ENCODE measurements around the gene LSM12.
A peak's percentile ranks its signal among the peaks of the same experiment; 100 is the strongest.

LSM12 gene

GRCh38 chr17:44085908-44086307 lies 19.4 kb upstream of the LSM12 start:
- DNase-seq (ENCODE audit: low read depth), result no peak
- H3K4me3 ChIP-seq (ENCODE audit: low read depth, low read length), result no peak overlapping the region
- TF ChIP-seq CTCF (IDR thresholded peaks at IDR 0.05; ENCODE audit: low read depth, low read length), result no peak
- no peak for TF ChIP-seq MAX (IDR thresholded peaks at IDR 0.05; ENCODE audit: low read depth, low read length)
- TF ChIP-seq MYC (IDR thresholded peaks at IDR 0.05; ENCODE audit: low read depth, low read length), result no peak
- no peak for TF ChIP-seq POLR2A (IDR thresholded peaks at IDR 0.05; ENCODE audit: extremely low read depth, insufficient read length)

GRCh38 chr17:44084921-44085320 lies 18.4 kb upstream of the LSM12 start:
- no peak for TF ChIP-seq POLR2A (IDR thresholded peaks at IDR 0.05; ENCODE audit: extremely low read depth, insufficient read length)
- TF ChIP-seq MAX (IDR thresholded peaks at IDR 0.05; ENCODE audit: low read depth, low read length), result no peak
- no peak for TF ChIP-seq CTCF (IDR thresholded peaks at IDR 0.05; ENCODE audit: low read depth, low read length)
- no peak for TF ChIP-seq MYC (IDR thresholded peaks at IDR 0.05; ENCODE audit: low read depth, low read length)
- DNase-seq (ENCODE audit: low read depth), result no peak

GRCh38 chr17:44084131-44084538 lies 17.7 kb upstream of the LSM12 start:
- no peak overlapping the region for H3K4me3 ChIP-seq (ENCODE audit: low read depth, low read length)
- DNase-seq (ENCODE audit: low read depth), result peak; percentile 53
- TF ChIP-seq POLR2A (IDR thresholded peaks at IDR 0.05; ENCODE audit: extremely low read depth, insufficient read length) (no peak), MAX (IDR thresholded peaks at IDR 0.05; ENCODE audit: low read depth, low read length) (0 out of 2 replicates have a peak, but pooled peaks have one; percentile 5), CTCF (IDR thresholded peaks at IDR 0.05; ENCODE audit: low read depth, low read length) (peak; percentile 40), MYC (IDR thresholded peaks at IDR 0.05; ENCODE audit: low read depth, low read length) (no peak)

More at GRCh38 chr17:44084921-44085320, 18.4 kb upstream of the LSM12 start:
- H3K4me3 ChIP-seq (ENCODE audit: low read depth, low read length), result no peak overlapping the region

- no peak overlapping the region for H3K4me3 ChIP-seq (ENCODE audit: low read depth, low read length)
- TF ChIP-seq MAX (IDR thresholded peaks at IDR 0.05; ENCODE audit: low read depth, low read length) (no peak), CTCF (IDR thresholded peaks at IDR 0.05; ENCODE audit: low read depth, low read length) (peak; percentile 19)
- no peak for DNase-seq (ENCODE audit: low read depth)
Measured at GRCh38 chr17:44083250-44083849, 16.9 kb upstream of the LSM12 start.

GRCh38 chr17:44082256-44082927 lies 15.9 kb upstream of the LSM12 start:
- no peak for DNase-seq (ENCODE audit: low read depth)
- TF ChIP-seq MYC (IDR thresholded peaks at IDR 0.05; ENCODE audit: low read depth, low read length) (no peak), CTCF (IDR thresholded peaks at IDR 0.05; ENCODE audit: low read depth, low read length) (no peak)

More at GRCh38 chr17:44082256-44082927, 15.9 kb upstream of the LSM12 start:
- H3K4me3 ChIP-seq (ENCODE audit: low read depth, low read length), result no peak overlapping the region
